NCI-H526 (cell line): ENCODE measurements around the gene BORCS5.
"Not testable (repeated sequence)": the region's sequence is repeated elsewhere in the genome, so short reads cannot be mapped to it uniquely, and the experiment has no call there.

Experiments
- DNase-seq, 2 experiments: peaks; one replicate each; lab custom pipeline; 2025; lab: John Stamatoyannopoulos, UW

BORCS5 gene

DNA sequence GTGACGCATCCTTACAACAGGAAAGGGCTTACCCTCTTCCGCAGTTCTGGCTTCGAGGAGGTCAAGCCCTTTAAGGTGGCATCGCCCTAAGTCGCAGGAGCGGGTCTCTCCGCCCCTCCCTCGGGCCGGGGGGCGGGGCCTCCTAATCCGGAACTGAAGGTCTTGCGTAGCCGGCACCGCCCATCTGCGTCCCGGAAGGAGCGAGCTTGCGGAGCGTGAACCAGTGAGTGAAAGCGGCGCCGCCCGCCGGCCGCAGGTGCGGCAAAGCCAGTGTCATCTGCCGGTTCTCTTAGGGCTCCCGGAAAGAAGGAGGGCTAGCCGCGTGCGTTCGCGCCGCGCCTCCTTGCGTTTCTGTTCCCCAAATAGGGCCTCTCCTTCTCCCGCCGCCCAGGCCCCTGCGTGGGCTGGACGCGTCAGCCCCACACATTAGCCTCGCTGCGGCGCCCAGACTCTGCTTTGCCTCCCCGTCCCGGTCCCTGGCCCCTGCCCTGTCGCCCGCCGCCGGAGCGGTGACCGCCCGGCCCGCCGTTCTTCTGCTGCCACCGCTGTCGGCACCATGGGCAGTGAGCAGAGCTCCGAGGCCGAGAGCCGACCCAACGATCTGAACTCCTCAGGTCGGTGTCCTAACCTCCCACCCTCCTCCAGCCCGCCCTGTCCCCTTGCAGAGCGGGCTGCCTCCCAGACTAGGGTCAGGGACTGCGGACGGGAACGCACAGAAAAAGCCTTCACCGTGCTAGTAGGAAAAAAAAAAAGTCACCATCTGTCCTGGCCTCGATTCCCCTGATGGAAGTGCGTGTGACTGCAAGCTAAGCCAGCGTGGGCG, at the start of gene BORCS5:
TSS of gene BORCS5 (plus strand) at position 183 of the 823 bp plus-strand sequence. CDS start at position 557, 374 bp downstream.
- DNase-seq = peak; percentile 95 to 99

DNA sequence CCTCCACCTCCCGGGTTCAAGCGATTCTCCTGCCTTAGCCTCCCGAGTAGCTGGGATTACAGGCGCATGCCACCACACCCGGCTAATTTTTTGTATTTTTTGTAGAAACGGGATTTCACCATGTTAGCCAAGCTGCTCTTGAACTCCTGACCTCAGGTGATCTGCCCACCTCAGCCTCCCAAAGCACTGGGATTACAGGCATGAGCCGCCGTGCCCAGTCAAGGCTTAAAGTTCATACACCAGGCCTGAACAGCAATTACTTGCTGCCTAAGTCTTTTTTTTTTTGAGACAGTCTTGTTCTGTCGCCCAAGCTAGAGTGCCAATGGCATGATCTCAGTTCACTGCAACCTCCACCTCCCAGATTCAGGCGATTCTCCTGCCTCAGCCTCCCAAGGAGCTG, 46.2 kb upstream of the BORCS5 start:
- DNase-seq = not testable (repeated sequence)

DNA sequence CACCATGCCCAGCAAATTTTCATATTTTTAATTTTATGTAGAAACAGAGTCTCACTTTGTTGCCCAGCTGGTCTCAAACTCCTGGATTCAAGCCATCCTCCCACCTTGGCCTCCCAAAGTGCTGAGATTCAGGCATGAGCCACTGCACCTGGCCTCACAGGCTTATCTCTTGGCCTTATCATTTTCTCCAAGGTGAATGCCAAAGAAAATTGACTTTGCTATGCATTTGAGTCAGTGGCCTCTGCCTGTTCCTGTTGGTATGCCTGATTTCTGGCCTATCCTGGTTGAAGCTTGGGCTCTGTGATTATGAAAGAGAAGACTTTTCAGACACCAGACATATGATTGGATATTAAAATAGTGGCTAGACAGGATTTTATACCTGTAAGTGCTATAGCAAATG, 41.0 kb upstream of the BORCS5 start:
- no peak for DNase-seq

DNA sequence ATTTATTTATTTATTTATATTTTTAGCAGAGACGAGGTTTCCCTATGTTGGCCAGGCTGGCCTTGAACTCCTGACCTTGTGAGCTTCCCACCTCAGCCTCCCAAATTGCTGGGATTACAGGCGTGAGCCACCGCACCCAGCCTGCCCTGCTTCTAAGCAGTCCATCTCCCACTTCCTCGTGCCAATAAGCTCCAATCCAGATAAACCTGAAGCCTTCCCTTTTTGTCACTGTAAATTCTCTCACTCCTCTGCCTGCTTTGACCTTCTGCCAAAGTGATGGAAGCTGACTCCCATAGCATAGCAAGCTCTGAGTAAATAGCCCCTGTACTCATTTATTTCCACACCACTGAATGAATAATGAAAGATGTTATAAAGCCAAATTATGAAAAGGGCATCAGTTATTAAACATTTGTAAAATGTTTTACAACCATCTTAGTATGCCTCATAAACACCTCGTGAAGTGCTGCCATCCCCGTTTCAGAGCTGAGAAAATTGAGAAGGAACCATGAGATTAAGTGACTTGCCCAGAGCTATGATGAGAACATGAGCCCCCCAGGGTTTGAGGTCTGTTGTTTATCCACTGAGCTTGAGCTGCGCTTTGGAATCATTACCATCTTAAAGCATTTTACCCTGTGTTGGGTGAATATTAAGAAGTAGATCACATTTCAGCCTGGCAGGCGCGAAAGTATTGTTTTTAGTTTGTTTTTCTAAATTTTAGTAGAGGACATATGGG, 37.3 kb upstream of the BORCS5 start:
- no peak for DNase-seq

DNA sequence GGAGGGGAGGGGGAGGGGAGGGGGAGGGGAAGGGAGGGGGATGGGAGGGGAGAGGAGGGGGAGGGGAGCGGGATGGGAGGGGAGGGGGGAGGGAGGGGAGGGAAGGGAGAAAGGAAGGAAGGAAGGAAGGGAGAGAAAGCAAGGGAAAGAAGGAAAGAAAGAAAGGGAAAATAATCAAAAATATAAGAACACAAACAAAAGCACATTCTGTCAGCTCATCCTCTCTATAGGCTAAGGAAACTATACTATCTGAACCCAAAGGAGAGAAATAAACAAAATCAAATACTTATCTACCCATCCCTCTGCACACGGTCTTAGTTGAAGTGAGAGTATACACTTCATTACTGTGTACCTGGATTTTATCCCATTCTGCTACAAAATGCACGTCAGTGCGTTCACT, 33.8 kb upstream of the BORCS5 start:
- DNase-seq = no peak

DNA sequence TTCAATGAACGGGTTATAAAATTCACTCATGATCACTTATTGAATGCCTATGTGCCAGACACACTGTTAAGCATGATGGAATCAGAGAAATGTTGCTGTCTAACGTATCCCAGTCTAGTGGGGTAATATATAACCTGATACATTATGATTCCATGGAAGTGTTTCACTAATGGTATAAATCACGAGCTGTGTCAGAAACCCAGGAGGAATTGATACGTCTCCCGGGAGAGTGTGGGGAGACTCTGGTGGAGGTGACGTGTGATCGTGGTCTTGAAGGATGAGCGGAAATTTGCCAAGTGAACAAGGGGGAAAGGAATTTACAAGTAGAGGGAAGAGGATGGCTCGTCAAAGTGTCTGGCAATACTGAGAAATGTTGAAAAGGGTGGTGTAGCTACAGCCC, 33.3 kb upstream of the BORCS5 start:
- no peak for DNase-seq

DNA sequence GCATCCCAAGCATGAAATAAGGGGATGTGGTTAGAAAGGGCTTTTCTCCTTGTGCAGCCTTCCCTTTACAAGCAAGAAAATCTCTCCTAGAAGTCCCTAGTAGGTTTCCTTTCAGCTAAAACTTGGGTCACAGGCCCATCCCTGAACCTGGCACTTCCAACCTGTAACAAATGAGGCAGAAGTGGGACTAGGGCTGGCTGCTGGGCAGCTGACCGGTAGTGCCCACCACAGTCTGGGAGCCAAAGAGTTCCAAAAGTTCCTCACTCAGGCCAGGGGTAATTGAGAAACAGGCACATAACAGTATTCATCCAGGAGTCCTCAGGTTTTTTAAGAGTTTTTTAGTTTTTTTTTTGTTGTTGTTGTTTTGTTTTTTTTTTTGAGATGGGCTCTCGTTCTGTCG, 30.6 kb upstream of the BORCS5 start:
- DNase-seq = no peak

DNA sequence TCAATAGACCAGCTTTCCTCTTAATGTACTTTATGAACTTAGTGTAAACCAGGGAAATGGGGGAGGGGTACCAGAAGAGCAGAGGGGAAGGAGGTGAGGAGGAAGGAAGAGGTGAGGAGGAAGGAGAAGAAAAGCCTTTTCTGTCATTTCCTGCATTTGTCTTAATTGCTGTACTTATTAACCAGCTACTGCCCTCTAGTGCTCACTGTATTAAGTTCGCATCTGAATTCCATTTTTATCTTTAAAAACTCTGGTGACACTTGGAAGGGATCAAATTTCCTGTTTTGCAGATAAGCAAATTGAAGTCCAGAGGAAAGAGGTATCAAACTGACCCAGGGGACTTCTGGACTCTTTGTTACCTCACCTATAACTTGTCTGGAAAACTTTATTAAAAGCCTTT, 29.1 kb upstream of the BORCS5 start:
- DNase-seq = peak; percentile 58 to 86

DNA sequence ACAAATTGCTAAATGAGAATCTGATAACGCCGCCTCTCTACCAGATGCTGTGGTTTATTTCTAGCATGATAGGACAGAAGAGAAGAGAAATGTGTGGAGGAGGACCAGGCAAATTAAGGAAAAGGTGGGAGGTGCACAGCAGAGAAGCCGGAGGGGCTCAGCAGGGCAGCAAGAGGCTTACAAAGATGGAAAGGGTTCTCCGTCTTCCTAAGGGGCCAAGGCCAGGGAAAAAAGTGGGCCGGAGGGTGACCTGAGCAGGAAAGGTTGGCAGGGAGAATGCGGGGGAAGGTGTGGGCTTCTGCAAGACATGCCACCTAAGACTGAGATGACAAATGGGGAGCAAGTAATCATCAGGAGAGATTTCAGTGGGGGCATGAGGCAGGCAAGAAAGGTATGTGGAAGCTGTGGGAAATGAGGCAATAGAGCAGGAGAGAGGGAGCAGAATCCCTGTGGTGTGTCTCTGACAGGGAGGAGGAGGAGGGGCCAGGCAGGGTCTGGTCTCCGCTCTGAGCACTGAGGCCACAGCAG, 25.6 kb upstream of the BORCS5 start:
- DNase-seq = no peak

DNA sequence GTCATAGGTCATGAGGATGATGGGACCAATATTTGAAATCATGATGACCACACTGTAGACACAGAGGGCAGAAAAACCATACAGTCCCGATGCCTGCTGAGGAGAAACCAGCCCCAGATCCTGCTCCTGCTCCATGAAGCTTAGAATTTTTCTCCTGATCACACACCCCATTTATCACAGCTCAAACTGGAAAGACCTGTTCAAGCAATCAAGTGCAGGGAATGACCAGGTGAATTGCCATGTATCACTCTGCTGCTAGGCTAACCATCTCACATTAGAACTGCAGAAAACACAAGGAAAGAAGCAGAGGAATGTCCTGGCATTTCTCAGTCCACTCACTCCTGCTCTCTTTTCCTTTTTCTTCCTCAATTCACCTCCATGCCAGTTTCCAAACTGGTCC, 25.0 kb upstream of the BORCS5 start:
- DNase-seq = peak; percentile 27 to 52

DNA sequence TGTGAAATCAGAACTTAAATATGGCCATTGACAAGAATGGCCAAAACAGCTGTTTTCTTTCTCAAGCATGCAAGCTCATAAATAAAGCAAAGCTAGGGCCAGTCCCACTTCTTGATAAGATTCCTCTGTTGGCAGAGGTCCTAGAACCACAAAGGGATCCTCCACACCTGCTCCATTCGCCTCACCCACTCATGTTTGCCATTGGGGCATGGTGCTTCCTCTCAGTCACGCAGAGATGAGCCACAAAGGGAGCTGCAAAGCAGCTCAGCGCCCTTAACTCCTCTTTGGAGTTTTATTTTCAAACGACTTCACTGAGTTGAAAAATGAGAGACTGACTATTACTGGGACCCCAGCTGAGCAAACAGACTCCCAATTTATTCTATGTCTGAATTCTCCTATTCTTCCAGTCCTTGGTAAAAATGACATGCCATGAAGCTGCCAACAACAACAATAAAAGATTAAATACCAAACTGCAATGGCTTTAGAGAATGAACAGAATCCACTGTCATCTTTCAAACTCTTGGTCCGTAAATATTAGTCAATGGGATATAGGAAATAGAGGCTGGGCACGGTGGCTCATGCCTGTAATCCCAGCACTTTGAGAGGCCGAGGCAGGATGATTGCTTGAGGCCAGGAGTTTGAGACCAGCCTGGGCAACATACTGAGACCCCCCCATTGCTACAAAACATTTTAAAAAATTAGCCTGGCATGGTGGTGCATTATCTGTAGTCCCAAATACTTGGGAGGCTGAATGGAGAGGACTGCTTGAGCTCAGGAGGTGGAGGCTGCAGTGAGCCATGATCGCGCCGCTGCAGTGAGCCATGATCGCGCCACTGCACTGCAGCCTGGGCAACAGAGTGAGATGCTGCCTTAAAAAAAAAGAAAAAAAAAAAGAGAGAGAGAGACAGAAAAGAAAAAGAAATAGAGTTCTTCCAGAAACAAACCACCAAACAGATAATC, 23.2 kb upstream of the BORCS5 start:
- DNase-seq = no peak

DNA sequence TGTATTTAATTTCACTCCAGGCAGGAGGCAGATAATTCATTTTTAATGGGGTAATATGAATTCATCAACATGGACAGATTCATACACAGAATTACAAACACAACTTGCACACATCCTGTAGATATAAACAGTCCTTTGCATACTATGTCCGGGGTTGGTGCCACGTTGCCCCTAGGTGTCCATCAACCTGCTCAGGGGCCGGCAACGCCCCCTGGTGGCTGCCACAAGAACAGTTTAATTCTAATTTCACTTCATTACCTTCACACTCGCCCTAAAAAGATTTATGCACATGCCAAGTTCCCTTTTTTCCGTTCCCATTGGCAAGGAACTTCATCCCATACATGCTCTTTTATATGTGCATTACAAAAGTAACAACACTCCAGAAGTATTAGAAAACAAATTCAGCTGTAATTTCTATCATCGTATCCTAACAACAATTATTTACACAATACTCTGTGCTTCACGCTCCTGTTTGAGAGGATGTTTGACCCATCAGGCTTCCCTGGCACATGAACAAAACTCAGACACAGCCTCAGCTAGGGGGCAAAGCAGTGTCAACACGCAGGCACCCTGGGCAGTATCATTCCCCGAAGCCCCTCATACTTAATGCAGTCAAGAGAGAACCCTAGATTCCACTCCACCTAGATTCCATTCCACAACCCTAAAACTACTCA, 22.4 kb upstream of the BORCS5 start:
- peak; percentile 34 to 81 for DNase-seq

DNA sequence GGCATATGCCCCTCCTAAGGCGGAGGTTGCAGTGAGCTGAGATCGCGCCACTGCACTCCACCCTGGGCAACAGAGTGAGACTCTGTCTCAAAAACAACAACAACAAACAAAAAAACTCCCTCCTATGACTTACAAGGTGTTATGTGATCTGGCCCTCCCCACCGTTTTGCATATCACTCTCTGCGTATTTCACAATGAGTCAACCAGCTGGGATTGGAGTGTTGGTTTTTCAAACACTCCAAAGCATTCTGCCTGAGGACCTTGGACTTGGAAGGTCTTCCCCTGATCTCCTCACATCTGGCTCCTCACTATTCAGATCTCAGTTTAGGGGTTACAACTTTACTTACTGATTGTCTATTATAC, 20.8 kb upstream of the BORCS5 start:
- no peak for DNase-seq

DNA sequence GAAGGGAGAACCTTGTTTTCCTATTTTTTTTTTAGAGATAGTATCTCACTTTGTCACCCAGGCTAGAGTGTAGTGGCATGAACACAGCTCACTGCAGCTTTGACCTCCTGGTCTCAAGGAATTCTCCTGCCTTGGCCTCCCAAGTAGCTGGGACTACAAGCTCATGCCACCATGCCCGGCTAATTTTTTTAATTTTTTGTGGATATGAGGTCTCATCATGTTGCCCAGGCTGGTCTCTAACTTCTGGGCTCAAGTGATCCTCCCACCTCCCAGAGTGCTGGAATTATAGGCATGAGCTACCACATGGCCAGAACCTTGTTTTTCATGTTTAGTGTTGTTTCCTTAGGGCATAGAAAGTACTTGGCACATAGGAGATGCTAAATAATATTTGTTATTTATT, 20.4 kb upstream of the BORCS5 start:
- no peak for DNase-seq

DNA sequence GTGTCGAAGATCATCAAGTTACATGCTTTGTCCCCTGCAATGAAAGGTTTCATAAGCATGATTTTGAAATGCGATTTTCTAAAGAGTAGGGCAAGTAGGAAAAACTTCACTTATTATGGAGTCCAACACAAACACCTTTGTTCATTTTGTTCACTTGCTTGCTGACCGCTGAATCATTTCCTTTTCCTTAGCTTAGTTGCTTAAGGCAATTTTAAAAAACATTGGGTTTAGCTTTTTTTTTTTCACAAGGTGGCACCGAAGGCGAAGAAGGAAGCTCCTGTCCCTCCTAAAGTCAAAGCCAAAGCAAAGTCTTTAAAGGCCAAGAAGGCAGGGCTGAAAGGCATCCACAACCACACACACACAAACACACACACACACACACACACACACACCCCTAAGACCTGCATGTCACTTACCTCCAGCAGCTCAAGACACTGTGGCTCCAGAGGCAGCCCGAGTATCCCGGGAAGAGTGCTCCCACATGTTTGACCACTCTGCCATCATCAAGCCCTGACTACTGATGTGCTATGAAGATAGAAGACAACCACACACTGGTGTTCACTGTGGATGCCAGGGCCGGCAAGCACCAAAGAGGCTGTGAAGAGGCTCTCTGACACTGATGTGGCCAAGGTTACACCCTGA, 18.2 kb upstream of the BORCS5 start:
- no peak for DNase-seq

DNA sequence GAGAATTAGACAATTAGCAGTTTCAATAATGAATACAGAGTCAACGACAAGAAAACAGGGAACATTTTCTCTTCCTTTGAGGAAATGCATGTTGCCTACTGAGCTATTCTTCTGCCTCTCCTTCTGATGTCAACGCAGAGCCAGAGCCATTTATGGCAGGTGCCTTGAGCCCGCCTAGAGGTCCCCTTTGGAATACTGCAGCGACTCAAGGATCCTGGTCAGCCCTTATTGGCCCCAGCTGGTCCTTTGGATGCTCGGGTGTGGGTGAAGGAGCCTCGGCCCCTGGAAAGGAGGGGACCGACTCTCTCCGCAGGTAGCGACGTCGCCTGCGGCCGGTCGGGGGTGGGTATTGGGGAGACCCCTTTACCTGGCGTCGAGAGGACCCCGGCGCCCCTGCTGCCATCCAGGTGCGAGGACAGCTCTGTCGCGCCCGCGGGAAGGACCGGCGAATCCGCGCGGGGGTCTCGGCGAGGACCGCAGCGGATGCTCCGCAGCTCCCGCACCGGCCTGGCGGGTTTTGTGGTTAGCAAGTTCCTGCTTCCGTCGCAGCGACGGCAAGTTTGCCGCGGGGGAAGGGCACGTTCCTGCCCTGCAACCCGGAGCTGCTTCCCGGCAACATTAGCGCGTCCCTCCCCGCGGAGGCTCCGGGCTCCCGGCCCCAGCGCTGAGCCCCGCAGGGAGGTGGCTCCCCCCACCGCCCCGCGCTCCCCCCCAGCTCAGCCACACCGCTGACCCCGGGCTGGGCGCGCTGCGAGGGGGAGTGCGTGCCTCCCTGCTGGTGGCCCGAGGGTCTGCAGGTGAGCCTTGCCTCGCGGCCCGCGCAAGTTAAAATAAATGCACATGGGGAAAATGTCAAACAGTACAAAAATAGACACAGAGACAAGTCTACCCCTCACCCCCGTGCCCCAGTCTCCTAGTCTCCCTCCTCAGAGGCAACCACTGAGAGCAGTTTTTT, 6.9 kb upstream of the BORCS5 start, which contains the start of gene MANSC1:
TSS of gene MANSC1 (minus strand) at position 532 of the 955 bp plus-strand sequence. CDS start 6,928 bp downstream, outside the sequence.
- peak; percentile 60 to 79 for DNase-seq

DNA sequence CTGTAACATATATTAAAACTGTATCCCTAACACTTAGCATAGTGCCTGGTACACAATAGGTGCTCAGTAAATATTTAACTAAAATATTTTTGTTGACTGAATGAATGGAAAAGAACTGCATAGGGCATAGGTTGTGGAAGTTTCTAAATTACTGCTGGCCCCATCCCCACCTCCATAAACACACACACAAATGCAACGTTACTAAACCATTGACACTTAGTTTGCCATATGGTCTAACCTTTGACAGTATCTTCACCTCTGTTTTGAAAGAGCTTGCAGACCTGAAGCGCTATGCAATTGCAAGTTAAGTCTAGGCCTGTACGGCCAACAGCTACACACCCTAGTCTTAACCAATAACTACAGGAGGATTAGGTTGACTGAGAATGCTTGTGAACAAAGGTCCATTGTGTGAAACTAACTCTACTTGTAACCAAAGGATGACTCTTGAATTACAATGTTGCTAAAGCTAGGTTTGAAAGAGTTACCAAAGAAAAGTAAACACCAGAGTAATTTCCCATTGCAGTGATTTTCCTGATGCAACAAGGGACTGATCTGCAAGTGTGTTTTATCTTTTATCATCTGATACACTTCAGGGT, 5.9 kb upstream of the BORCS5 start:
- peak; percentile 72 for DNase-seq

DNA sequence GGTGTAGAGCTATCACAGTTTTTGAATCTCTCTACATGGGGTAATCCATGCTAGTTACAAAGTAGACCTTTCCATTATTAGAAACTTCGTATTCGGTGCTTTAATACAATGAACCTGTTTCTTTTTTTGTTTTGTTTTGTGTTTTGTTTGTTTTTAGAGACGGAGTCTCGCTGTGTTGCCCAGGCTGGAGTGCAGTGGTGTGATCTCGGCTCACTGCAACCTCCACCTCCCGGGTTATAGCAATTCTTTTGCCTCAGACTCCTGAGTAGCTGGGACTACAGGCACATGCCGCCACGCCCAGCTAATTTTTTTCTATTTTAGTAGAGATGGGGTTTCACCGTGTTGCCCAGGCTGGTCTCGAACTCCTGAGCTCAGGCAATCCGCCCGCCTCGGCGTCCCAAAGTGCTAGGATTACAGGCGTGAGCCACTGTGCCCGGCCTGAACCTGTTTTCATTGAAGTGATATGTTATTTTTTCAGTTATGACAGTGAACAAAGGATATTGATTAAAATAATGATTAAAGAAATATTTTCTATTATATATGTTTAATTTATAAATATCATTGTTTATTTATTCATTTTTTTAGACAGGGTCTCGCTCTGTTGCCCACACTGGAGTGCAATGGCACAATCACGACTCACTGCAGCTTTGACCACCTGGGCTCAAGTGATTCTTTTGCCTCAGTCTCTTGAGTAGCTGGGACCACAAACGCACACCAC, 5.3 kb upstream of the BORCS5 start:
- not testable (repeated sequence) for DNase-seq

DNA sequence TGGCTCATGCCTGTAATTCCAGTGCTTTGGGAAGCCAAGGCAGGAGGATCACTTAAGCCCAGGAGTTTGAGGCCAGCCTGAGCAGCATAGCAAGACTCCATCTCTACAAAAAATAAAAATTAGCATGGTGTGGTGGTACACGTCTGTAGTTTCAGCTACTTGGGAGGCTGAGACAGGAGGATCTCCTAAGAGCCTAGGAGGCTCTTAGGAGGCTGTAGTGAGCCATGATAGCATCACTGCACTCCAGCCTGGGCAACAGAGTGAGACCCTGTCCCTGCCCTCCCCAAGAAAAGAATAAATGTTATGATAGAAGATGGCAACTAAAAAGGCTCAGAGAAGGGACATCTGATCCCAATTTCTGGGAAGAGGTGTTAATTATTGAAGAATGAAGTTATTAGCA, 3.6 kb upstream of the BORCS5 start:
- DNase-seq = no peak
